Ascending aorta (tissue), 2 donors: ENCODE data around the gene CHKA. TPM values are rescaled to one million over a fixed set of nuclear protein-coding genes. Genes with fewer than 3 reads are reported as not detected.

Experiments used
- DNase-seq, 2 donors: peaks; one replicate each; pipeline ENCODE4 v3.0.0-alpha.2; 2019; ENCODE audit warnings: low spot score in 2 of 2
- H3K27ac ChIP-seq, 2 donors: fragments of 200-600 bp; sonication (generic); one replicate each; pipeline ENCODE4 v1.5.1; 2016 to 2017; ENCODE audit warnings: mild to moderate bottlenecking in 1 of 2
- H3K27me3 ChIP-seq: fragments of 200-600 bp; sonication (generic); one replicate; pipeline ENCODE4 v1.5.1; 2017
- H3K36me3 ChIP-seq, 2 donors: fragments of 200-600 bp; sonication (generic); one replicate each; pipeline ENCODE4 v1.5.1; 2016
- H3K4me1 ChIP-seq, 2 donors: fragments of 200-600 bp; sonication (generic); one replicate each; pipeline ENCODE4 v1.5.1; 2016 to 2017; ENCODE audit warnings: mild to moderate bottlenecking in 1 of 2
- H3K4me3 ChIP-seq, 2 donors: fragments of 200-600 bp; sonication (generic); one replicate each; pipeline ENCODE4 v1.5.1; 2016 to 2017; ENCODE audit warnings: mild to moderate bottlenecking in 1 of 2
- H3K9me3 ChIP-seq, 2 donors: fragments of 200-600 bp; sonication (generic); one replicate each; pipeline ENCODE4 v1.5.1; 2016
- intact Hi-C: fragments of 100-400 bp; cut with DNase I; formaldehyde crosslinking; loops from one replicate; pipeline ENCODE4 v1.15.1; 2023
- total RNA-seq: library from RNA; depleted of rRNA; stranded (reverse); fragments of >200 nt; gene quantifications from one replicate; pipeline ENCODE4 v1.1.0, GENCODE V29; 2016
- TF ChIP-seq, protein P1 (sequence below), 3 experiments: fragments of 200-600 bp in 2 of 3; fragments of 450-650 bp in 1 of 3; sonication (generic) in 2 of 3; IDR thresholded peaks; one replicate each; pipeline ENCODE4 v1.5.1; 2016 to 2019; ENCODE audit warnings: antibody characterized with exemption in 3 of 3, mild to moderate bottlenecking in 1 of 3, moderate library complexity in 1 of 3

Gene CHKA
- total RNA-seq, 1 donor from 2014 or later, result 10.1 TPM

DNA sequence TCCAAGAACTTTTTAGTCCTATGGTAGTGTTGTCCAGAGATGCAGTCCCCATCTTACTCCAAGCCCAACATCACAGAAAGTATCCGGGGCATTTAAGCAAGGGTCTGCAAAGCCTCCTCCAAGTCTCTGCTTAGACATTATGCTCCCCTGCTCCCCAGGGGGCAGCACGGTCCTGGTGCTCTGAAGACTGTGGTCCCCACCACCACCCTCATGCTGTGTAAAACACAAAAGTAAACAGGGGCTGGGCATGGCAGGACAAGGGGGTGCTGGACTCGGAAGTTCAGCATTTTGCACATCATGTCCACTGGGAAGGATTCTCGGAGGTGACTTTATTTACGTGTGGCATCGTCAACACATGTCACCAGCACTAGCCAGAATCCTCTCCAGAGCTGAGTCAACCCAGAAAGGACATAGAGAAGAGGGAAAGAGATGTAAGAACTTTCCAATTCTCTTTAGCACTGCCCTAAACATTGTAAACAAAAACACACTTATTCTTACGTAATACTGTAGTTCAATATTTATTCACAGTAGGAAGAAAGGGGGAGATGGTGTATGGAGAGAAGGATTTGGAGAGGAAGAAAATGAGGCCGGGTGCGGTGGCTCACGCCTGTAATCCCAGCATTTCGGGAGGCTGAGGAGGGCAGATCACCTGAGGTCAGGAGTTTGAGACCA, 44.7 kb downstream of the CHKA start:
- Histone ChIP-seq H3K9me3 (no peaks in the 10 kb centered on the region), H3K4me3 (no peak overlapping the region), H3K27ac (no peak overlapping the region), H3K36me3 (no peaks in the 10 kb centered on the region), H3K4me1 (no peaks in the 10 kb centered on the region), H3K27me3 (no peaks in the 10 kb centered on the region)
- TF ChIP-seq, protein P1, sequence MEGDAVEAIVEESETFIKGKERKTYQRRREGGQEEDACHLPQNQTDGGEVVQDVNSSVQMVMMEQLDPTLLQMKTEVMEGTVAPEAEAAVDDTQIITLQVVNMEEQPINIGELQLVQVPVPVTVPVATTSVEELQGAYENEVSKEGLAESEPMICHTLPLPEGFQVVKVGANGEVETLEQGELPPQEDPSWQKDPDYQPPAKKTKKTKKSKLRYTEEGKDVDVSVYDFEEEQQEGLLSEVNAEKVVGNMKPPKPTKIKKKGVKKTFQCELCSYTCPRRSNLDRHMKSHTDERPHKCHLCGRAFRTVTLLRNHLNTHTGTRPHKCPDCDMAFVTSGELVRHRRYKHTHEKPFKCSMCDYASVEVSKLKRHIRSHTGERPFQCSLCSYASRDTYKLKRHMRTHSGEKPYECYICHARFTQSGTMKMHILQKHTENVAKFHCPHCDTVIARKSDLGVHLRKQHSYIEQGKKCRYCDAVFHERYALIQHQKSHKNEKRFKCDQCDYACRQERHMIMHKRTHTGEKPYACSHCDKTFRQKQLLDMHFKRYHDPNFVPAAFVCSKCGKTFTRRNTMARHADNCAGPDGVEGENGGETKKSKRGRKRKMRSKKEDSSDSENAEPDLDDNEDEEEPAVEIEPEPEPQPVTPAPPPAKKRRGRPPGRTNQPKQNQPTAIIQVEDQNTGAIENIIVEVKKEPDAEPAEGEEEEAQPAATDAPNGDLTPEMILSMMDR (IDR thresholded peaks at IDR 0.05), result no peak
- DNase-seq, result no peak
- intact Hi-C loops, result no loop called here

DNA sequence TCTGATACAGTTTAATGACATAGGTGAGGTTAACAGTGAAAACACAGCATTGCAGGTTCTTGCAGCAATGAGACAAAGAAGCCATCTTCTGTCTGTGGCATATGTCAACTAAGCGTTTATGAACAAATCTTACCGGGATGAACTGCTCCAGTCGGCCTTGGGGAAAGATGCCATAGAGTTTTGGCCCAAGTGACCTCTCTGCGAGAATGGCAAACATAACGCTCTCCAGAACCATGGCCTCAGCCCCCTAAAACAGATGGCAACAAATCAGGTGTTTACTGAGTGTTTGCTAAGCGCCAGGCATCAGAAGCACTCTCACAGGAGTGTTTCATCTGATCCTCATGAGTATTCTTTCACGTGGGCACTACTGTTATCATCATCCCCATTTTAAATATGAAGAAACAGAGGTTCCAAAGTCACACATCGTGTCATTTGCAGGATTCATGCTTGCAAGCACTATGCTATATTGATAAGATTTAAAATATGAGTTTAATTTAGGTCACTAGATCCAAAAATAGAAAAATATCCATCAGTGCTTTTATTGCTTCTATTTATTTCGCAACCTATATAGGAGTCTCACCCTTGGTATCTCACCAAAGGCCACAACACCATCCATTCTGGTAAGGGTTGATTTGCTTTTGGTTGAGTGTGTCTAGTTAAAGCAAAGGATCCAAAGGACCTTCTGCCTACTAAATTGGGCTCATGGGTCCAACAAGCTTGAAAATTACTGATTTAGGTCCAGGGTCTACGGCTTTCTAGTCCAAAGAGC, 46.4 kb downstream of the CHKA start:
- H3K27me3 ChIP-seq, result no peaks in the 10 kb centered on the region
- H3K4me1 ChIP-seq, result no peaks in the 10 kb centered on the region
- TF ChIP-seq, protein P1 (IDR thresholded peaks at IDR 0.05), result no peak
- intact Hi-C loops, result no loop called here
- H3K4me3 ChIP-seq, result no peak overlapping the region
- H3K27ac ChIP-seq, result no peak overlapping the region
- DNase-seq, result no peak
- H3K36me3 ChIP-seq, result peaks cover 0 to 4% of the 10 kb centered on the region in 2 donors
- no peaks in the 10 kb centered on the region for H3K9me3 ChIP-seq

DNA sequence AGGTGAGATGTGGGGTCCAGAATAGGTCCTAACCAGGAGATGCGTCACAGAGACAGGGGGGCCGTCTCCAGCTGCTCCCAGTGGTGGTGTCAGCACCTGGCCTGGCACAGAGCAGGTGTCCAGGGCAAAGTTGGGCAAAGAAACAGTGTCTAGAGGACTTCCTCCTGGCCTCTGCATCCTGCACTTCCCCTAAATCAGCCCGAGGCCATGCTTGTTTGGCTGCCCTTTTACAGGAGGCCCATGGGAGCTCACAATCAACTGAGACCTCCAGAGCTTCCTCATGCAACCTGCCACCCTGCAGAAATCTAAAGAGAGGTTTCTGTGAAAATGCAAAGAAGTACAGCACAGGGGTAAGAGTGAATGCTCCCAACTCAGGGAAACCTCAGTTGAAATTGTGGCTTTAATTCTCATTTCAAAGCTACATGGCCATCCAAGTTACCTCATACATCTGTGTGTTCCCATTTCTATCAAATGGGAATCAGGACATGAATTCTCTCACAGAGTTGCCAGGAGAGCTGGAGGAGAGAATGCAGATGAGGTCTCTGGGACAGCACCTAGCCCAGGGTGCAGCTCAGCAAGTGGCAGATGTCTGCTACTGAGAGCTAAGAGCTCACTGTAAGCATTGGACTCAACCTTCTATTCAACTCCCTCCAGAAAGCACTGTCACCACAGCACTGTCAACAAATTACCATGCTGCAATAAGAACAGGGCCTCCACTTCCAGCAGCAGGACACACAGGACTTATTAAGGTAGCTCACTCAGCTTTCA, 49.7 kb downstream of the CHKA start:
- Histone ChIP-seq H3K27me3 (no peaks in the 10 kb centered on the region), H3K4me3 (no peak overlapping the region), H3K9me3 (no peaks in the 10 kb centered on the region), H3K4me1 (no peaks in the 10 kb centered on the region), H3K36me3 (peaks cover under 1 to 19% of the 10 kb centered on the region in 2 donors), H3K27ac (no peak overlapping the region)
- DNase-seq, result no peak
- TF ChIP-seq, protein P1 (IDR thresholded peaks at IDR 0.05), result no peak
- intact Hi-C loops, result no loop called here

DNA sequence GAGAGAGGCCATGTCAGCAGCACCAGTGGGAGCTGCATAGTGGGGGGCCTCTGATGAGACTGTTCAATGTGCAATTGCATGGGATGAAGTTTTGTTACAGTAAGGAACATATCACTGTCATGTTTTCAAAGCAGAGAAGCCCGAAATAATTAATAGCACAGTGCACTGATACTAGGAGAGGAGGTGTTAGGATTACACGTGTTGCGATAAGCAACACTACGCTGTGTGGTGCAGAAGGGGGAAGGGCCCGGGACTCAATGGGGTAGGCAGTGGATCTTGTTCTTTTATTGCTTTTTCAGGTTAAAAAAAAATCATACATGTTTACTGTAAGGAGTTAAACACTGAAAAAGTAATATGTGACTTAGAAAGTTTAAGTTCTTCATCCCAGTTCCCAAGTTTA, 53.2 kb downstream of the CHKA start:
- intact Hi-C loops, result no loop called here
- H3K4me3 ChIP-seq, result no peak overlapping the region
- H3K27me3 ChIP-seq, result no peaks in the 10 kb centered on the region
- no peak overlapping the region for H3K27ac ChIP-seq
- TF ChIP-seq, protein P1 (IDR thresholded peaks at IDR 0.05), result no peak
- H3K9me3 ChIP-seq, result no peaks in the 10 kb centered on the region
- DNase-seq, result no peak
- peaks cover 21 to 31% of the 10 kb centered on the region in 2 donors for H3K36me3 ChIP-seq
- H3K4me1 ChIP-seq, result no peaks in the 10 kb centered on the region

DNA sequence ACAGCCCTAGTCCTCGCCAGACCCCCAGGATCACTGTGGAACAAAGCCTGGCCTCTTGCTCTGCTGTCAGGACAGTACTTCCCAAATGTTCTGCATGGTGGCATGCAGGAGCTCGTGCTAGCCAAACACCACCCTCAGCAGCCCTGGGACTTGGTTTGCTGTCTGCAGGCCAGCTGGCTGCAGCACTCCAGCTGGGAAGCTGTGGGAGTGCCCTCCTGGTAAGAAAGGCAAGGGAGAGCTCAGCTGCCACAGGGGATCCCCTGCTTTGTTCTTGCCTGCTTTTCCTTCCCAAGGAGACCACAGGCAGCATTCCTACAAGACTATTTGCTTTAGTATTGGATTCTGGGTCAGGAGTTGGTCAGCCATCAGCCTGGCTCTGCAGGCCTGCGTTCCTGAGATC, 54.4 kb downstream of the CHKA start:
- no peak overlapping the region for H3K4me3 ChIP-seq
- H3K36me3 ChIP-seq, result peaks cover 21 to 35% of the 10 kb centered on the region in 2 donors
- H3K9me3 ChIP-seq, result no peaks in the 10 kb centered on the region
- TF ChIP-seq, protein P1 (IDR thresholded peaks at IDR 0.05), result no peak
- H3K4me1 ChIP-seq, result no peaks in the 10 kb centered on the region
- no peaks in the 10 kb centered on the region for H3K27me3 ChIP-seq
- DNase-seq, result no peak
- intact Hi-C loops, result no loop called here
- H3K27ac ChIP-seq, result no peak overlapping the region
